HFFc6 (cell line): ENCODE measurements around the gene GPR107. TPM values are rescaled to one million over a fixed set of nuclear protein-coding genes. Genes with fewer than 3 reads are reported as not detected.

ENCODE experiments used
- DNase-seq: peaks from one replicate; pipeline ENCODE4 v3.0.0-alpha.2; 2018
- H3K27ac Mint-ChIP-seq: 2 replicates; pipeline ENCODE4 v1.8.0; 2020; ENCODE audit warnings: mild to moderate bottlenecking, mixed read lengths
- H3K27me3 Mint-ChIP-seq: 2 replicates; pipeline ENCODE4 v1.8.0; 2021; ENCODE audit warnings: mild to moderate bottlenecking, moderate library complexity, mixed read lengths; ENCODE audit not compliant: insufficient read depth
- H3K36me3 Mint-ChIP-seq: 2 replicates; pipeline ENCODE4 v1.8.0; 2021; ENCODE audit warnings: low read depth, mixed read lengths
- H3K4me1 Mint-ChIP-seq: 2 replicates; pipeline ENCODE4 v1.8.0; 2020; ENCODE audit warnings: low read depth, mixed read lengths
- H3K4me3 Mint-ChIP-seq: 2 replicates; pipeline ENCODE4 v1.8.0; 2020; ENCODE audit warnings: mild to moderate bottlenecking, moderate library complexity, mixed read lengths
- H3K9me3 Mint-ChIP-seq: 2 replicates; pipeline ENCODE4 v1.8.0; 2020; ENCODE audit warnings: mild to moderate bottlenecking, mixed read lengths
- total RNA-seq, 6 experiments: library from RNA; stranded (reverse); fragmentation: NEBNext Ultra II Directional; extraction: Animal tissue kit (Norgen Biotek cat#: 25700); gene quantifications; 2 replicates in 1 of 6; 3 replicates in 5 of 6; pipeline ENCODE4 v1.2.3, GENCODE V29; 2021
- TF ChIP-seq, protein P1 (sequence below): fragments of 200-600 bp; sonication (generic); IDR thresholded peaks from 2 replicates; pipeline ENCODE4 v1.5.0; 2021; ENCODE audit warnings: antibody characterized with exemption, mild to moderate bottlenecking

GPR107 gene
- total RNA-seq, 6 experiments from 2014 or later: 44.9 to 51.2 (median 48.5) TPM

DNA sequence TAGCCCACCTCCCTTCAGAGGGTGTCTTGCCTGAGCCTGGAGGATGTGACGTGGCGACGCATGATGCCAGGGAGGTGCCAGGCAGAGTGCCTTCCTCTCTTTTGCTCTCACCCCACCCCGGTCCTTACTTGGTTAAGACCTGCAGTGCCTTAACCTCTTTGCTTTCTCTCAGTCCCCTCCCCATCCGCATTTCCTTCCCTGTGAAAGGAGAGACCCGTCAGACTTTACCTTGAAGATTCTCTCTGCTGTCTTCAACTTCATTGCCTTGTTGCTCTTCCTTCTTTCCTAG is 66.5 kb downstream of the GPR107 start:
- Mint-ChIP-seq H3K9me3 (no peaks in the 10 kb centered on the region), H3K36me3 (peaks cover 23% of the 10 kb centered on the region; the same call in 1 of the 2 replicates), H3K27ac (no peak overlapping the region; the same call in 1 of the 2 replicates), H3K4me1 (peaks cover 23% of the 10 kb centered on the region), H3K27me3 (peaks cover 3% of the 10 kb centered on the region), H3K4me3 (no peak overlapping the region)
- TF ChIP-seq, protein P1, sequence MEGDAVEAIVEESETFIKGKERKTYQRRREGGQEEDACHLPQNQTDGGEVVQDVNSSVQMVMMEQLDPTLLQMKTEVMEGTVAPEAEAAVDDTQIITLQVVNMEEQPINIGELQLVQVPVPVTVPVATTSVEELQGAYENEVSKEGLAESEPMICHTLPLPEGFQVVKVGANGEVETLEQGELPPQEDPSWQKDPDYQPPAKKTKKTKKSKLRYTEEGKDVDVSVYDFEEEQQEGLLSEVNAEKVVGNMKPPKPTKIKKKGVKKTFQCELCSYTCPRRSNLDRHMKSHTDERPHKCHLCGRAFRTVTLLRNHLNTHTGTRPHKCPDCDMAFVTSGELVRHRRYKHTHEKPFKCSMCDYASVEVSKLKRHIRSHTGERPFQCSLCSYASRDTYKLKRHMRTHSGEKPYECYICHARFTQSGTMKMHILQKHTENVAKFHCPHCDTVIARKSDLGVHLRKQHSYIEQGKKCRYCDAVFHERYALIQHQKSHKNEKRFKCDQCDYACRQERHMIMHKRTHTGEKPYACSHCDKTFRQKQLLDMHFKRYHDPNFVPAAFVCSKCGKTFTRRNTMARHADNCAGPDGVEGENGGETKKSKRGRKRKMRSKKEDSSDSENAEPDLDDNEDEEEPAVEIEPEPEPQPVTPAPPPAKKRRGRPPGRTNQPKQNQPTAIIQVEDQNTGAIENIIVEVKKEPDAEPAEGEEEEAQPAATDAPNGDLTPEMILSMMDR: no peak
- DNase-seq: no peak

DNA sequence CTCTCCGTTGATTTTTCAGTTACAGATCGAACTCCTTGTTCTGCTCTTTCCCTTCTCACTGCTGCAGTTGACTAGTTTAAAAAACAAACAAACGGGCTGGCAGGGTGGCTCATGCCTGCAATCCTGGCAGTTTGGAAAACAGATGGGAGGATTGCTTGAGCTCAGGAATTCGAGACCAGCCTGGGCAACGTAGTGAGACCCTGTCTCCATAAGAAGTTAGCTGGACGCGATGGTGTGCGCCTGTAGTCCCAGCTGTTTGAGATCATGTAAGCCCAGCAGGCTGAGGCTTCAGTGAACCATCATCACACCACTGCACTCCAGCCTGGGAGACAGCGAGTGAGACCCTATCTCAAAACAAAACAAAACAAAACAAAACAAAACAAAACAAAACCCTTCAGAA is 67.1 kb downstream of the GPR107 start:
- no peak for DNase-seq
- no peaks in the 10 kb centered on the region for H3K9me3 Mint-ChIP-seq
- H3K4me3 Mint-ChIP-seq: no peak overlapping the region
- H3K27ac Mint-ChIP-seq: 0 out of 2 replicates have a peak overlapping the region, but pooled peaks have one; percentile 29
- H3K27me3 Mint-ChIP-seq: peaks cover 3% of the 10 kb centered on the region
- H3K4me1 Mint-ChIP-seq: peaks cover 23% of the 10 kb centered on the region
- H3K36me3 Mint-ChIP-seq: peaks cover 20% of the 10 kb centered on the region; the same call in 1 of the 2 replicates
- TF ChIP-seq, protein P1: no peak

DNA sequence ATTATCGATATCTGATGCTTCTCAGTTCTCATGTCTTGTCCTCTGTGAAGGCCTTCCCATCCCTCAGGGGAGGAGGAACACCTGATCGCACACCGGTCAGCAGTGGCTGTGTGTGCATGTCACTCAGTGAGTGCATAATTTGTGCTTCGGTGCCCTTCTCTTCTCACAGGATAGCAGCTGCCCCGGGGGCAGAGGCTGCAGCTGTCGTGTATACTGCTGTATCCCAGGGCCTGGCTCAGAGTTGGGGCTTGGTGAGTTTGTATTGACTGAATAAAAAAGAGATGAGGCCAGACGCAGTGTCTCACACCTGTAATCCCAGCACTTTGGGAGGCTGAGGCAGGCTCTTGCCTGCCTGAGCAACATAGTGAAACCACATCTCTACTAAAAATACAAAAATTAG is 68.8 kb downstream of the GPR107 start:
- no peaks in the 10 kb centered on the region for H3K9me3 Mint-ChIP-seq
- DNase-seq: no peak
- H3K27me3 Mint-ChIP-seq: peaks cover 3% of the 10 kb centered on the region
- H3K36me3 Mint-ChIP-seq: peaks cover 25% of the 10 kb centered on the region
- H3K4me3 Mint-ChIP-seq: no peak overlapping the region
- H3K27ac Mint-ChIP-seq: no peak overlapping the region
- TF ChIP-seq, protein P1: no peak
- H3K4me1 Mint-ChIP-seq: peaks cover 26% of the 10 kb centered on the region

DNA sequence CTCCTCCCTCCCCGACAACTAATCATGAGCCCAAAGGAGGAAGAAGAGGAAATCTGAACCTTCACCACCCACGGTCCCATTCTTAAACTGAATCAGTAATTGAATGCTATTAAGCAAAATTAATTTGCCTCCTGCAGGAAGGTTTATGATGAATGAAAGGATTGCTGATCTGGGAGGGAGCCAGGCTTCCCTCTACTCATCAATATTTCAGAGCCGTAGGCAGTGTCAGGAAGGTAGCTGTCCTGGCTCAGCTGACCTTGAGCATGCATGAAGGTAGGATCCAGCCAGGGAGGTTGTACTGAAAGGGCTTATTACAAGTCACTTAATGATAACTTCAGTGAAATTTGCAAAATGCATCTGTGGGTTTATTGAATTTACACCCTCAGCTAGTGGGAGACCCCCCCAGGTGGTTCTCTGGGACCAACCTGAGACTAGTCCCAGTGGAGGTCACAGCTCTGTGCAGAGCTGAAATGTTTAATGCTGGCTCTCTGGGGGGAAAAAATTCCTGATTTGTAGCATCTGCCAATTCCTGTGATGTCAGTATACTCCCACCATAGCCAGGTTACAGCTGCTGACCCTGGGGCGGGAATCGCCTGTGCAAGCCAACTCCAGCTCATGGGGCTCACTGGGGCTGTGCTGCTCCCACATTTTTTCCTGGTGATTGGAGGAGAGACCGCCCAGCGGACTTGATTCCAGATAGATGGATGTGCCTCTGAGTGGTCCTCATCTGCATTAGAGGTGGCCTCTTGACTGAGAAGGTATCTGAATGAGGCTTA is 70.6 kb downstream of the GPR107 start:
- peaks cover 27% of the 10 kb centered on the region for H3K4me1 Mint-ChIP-seq
- no peak overlapping the region for H3K27ac Mint-ChIP-seq
- TF ChIP-seq, protein P1: no peak
- peaks cover 1% of the 10 kb centered on the region for H3K27me3 Mint-ChIP-seq
- peaks cover 29% of the 10 kb centered on the region for H3K36me3 Mint-ChIP-seq
- H3K4me3 Mint-ChIP-seq: no peak overlapping the region
- DNase-seq: no peak
- no peaks in the 10 kb centered on the region for H3K9me3 Mint-ChIP-seq

DNA sequence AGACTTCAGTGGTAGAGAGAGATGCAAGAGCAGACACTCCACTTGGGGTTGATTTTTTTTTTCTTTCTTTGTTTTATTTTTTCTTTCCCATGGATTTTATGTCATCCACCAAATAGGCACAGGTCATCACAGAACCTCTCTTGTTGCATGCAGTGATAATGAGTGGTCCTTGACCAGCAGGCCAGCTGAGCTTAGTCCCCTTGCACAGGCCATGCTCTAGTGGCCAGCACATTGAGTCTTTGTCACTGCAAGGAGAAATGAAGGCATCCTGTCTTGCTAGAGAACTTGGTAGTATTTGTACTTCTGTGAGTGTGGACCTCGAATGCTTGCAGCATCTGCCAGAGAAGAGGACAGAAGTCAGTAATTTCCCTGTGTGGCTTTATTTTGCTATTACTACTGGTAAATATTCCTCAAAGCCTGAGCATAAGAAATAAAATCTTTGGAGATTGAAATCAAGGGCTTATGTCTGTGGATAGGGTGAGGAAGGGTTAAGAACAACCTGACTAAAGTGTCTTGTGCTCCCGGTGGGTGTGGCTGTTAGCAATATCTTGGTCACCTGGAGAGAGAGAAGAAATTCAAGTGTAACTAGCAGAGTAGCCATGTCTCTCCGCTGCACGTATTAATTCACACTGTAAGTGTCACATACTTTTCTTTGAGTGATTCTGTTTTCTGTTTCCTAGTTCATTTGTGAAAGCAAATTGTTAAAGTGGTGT is 73.2 kb downstream of the GPR107 start:
- peak overlapping the region; percentile 8; the same call in 1 of the 2 replicates for H3K27ac Mint-ChIP-seq
- H3K36me3 Mint-ChIP-seq: peaks cover 31% of the 10 kb centered on the region
- H3K4me1 Mint-ChIP-seq: peaks cover 37% of the 10 kb centered on the region
- H3K27me3 Mint-ChIP-seq: peaks cover 1% of the 10 kb centered on the region
- no peak overlapping the region; the same call in 1 of the 2 replicates for H3K4me3 Mint-ChIP-seq
- no peak for DNase-seq
- TF ChIP-seq, protein P1: no peak
- H3K9me3 Mint-ChIP-seq: no peaks in the 10 kb centered on the region
